Activated CD8-positive, alpha-beta T cell treated with anti-CD3 and anti-CD28 coated beads, Interleukin-2, amount 10 ng/mL, durations not matched to agents 7 days and 5 days (primary cell): ENCODE data around the gene H2AZ2. TPM values are rescaled to one million over a fixed set of nuclear protein-coding genes. Genes with fewer than 3 reads are reported as not detected.
"Not testable (repeated sequence)": the region's sequence is repeated elsewhere in the genome, so short reads cannot be mapped to it uniquely, and the experiment has no call there.

Source experiments
- ATAC-seq: fragments of 150-1000 bp; cut with Tn5 transposase; one replicate; pipeline ENCODE4 v1.10.0; 2021; ENCODE audit warnings: moderate library complexity
- CTCF ChIA-PET: fragments of 350-600 bp; sonication (Branson Sonifier 250); formaldehyde crosslinking; loops from one replicate; lab custom pipeline; 2021; ENCODE audit warnings: antibody characterized with exemption; lab: Charles Lee
- POLR2A ChIA-PET: fragments of 350-600 bp; sonication (Branson Sonifier 250); formaldehyde crosslinking; loops from one replicate; lab custom pipeline; 2021; ENCODE audit warnings: antibody characterized with exemption; lab: Charles Lee
- DNase-seq: peaks from one replicate; pipeline ENCODE4 v3.0.0-alpha.2; 2020
- H3K27ac Mint-ChIP-seq: one replicate; pipeline ENCODE4 v1.8.0; 2021; ENCODE audit warnings: mild to moderate bottlenecking, mixed read lengths
- H3K27me3 Mint-ChIP-seq: one replicate; pipeline ENCODE4 v1.8.0; 2021; ENCODE audit warnings: low read depth, mixed read lengths
- H3K36me3 Mint-ChIP-seq: one replicate; pipeline ENCODE4 v1.8.0; 2021; ENCODE audit warnings: low read depth, mixed read lengths
- H3K4me1 Mint-ChIP-seq: one replicate; pipeline ENCODE4 v1.8.0; 2021; ENCODE audit warnings: low read depth, mixed read lengths
- H3K4me3 Mint-ChIP-seq: one replicate; pipeline ENCODE4 v1.8.0; 2021; ENCODE audit warnings: mild to moderate bottlenecking, mixed read lengths
- H3K9me3 Mint-ChIP-seq: one replicate; pipeline ENCODE4 v1.8.0; 2022; ENCODE audit warnings: mixed read lengths; ENCODE audit not compliant: insufficient read depth
- total RNA-seq, 2 experiments: library from RNA; stranded (reverse); gene quantifications; one replicate each; pipeline ENCODE4 v1.2.3, GENCODE V29; 2021

Gene H2AZ2
- total RNA-seq, 2 experiments from 2014 or later: 435 to 439 TPM

DNA sequence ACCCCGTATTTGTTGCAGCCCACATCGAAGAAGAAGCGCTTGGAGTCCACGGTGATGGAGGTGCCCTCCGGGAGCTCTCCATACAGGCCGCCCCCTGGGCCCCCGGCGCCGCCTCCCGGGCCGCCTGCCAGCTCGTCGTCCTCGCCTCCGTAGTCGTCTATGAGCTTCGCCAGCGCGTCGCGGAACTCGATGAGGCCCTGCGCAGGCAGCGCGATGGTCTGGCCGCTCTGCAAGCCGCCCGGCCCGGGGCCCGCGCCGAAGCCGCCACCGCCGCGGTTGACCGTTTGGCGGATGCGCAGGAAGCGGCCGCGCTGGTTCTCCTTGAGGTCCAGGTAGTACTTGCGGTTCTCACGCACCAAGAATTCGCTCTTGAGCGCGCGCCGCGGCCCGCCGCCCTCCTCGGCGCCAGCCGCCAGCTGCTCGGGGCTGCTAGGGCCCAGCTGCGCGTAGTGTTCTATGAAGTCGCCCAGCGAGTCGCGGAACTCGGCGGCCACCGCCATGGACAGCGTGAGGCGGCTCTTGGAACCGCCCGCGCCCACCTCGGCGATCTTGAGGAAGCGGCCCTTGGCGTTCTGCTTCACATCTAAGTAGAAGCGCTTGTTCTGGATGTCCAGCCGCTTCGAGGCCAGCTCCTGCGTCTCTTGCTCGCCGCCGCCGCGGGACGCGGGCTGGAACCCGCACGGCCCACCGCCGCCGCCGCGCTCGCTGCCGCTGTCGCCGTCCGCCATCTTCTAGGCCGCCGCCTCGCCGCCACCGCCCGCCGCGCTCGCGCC lies 36.9 kb upstream of the H2AZ2 start:
- DNase-seq (peak; percentile 65), ATAC-seq (peak; percentile 31)
- Mint-ChIP-seq H3K4me1 (peaks cover 62% of the 10 kb centered on the region), H3K36me3 (peaks cover 46% of the 10 kb centered on the region), H3K9me3 (no peaks in the 10 kb centered on the region), H3K27ac (peak overlapping the region; percentile 98), H3K4me3 (peak overlapping the region; percentile 88), H3K27me3 (no peaks in the 10 kb centered on the region)
- ChIA-PET CTCF (interaction anchor here (1.1 to 5.1 kb wide), 6 partner anchors 27 to 251 kb away, joined by 3 to 33 read pairs (median 6); partner anchors contain the start of gene H2AZ2), POLR2A (interaction anchor here (0.7 to 3.2 kb wide), 43 partner anchors 8 to 394 kb away, joined by 3 to 92 read pairs (median 6); partner anchors contain the start of genes DDX56, H2AZ2, MYO1G and NUDCD3)

- ChIA-PET CTCF (interaction anchor here (1.1 to 5.1 kb wide), 5 partner anchors 27 to 252 kb away, joined by 3 to 33 read pairs (median 7); partner anchors contain the start of gene H2AZ2), POLR2A (interaction anchor here (0.7 to 3.2 kb wide), 26 partner anchors 10 to 311 kb away, joined by 3 to 92 read pairs (median 11); partner anchors contain the start of genes DDX56, H2AZ2, MYO1G and PPIA)
- peaks cover 67% of the 10 kb centered on the region for H3K4me1 Mint-ChIP-seq
- peak overlapping the region; percentile 88 for H3K4me3 Mint-ChIP-seq
- no peaks in the 10 kb centered on the region for H3K27me3 Mint-ChIP-seq
- peak overlapping the region; percentile 98 for H3K27ac Mint-ChIP-seq
- no peaks in the 10 kb centered on the region for H3K9me3 Mint-ChIP-seq
- DNase-seq: no peak
- no peak for ATAC-seq
- H3K36me3 Mint-ChIP-seq: peaks cover 51% of the 10 kb centered on the region
These were observed 36.2 kb upstream of the H2AZ2 start for GRCh38 chr7:44883961-44884620.

GRCh38 chr7:44882899-44883298 lies 35.0 kb upstream of the H2AZ2 start:
- ChIA-PET CTCF (interaction anchor here (0.8 to 5.1 kb wide), 10 partner anchors 8 to 40 kb away, joined by 3 to 58 read pairs (median 8); partner anchors contain the start of gene H2AZ2), POLR2A (interaction anchor here (1.0 to 3.6 kb wide), 6 partner anchors 8 to 96 kb away, joined by 3 to 43 read pairs (median 11); partner anchors contain the start of genes H2AZ2 and MYO1G)
- no peak for ATAC-seq
- H3K27me3 Mint-ChIP-seq: no peaks in the 10 kb centered on the region
- H3K4me1 Mint-ChIP-seq: peaks cover 68% of the 10 kb centered on the region
- DNase-seq: no peak
- peak overlapping the region; percentile 98 for H3K27ac Mint-ChIP-seq
- peaks cover 57% of the 10 kb centered on the region for H3K36me3 Mint-ChIP-seq
- peak overlapping the region; percentile 88 for H3K4me3 Mint-ChIP-seq
- no peaks in the 10 kb centered on the region for H3K9me3 Mint-ChIP-seq

GRCh38 chr7:44881610-44882009 lies 33.7 kb upstream of the H2AZ2 start:
- peak overlapping the region; percentile 72 for H3K27ac Mint-ChIP-seq
- ATAC-seq (no peak), DNase-seq (no peak)
- peaks cover 69% of the 10 kb centered on the region for H3K36me3 Mint-ChIP-seq
- peaks cover 60% of the 10 kb centered on the region for H3K4me1 Mint-ChIP-seq
- no peaks in the 10 kb centered on the region for H3K9me3 Mint-ChIP-seq
- peak overlapping the region; percentile 88 for H3K4me3 Mint-ChIP-seq
- POLR2A ChIA-PET: interaction anchor here (0.6 to 3.6 kb wide), 10 partner anchors 10 to 391 kb away, joined by 3 to 43 read pairs (median 5); partner anchors contain the start of genes CCM2, H2AZ2, MYO1G and NUDCD3
- CTCF ChIA-PET: interaction anchor here (0.7 to 5.1 kb wide), 16 partner anchors 9 to 316 kb away, joined by 3 to 58 read pairs (median 6); partner anchors contain the start of gene H2AZ2
- no peaks in the 10 kb centered on the region for H3K27me3 Mint-ChIP-seq

- Mint-ChIP-seq H3K27me3 (no peaks in the 10 kb centered on the region), H3K36me3 (peaks cover 72% of the 10 kb centered on the region), H3K9me3 (no peaks in the 10 kb centered on the region), H3K4me3 (peak overlapping the region; percentile 88), H3K4me1 (peaks cover 59% of the 10 kb centered on the region), H3K27ac (peak overlapping the region; percentile 62)
- CTCF ChIA-PET: interaction anchor here (0.7 to 5.1 kb wide), 17 partner anchors 8 to 316 kb away, joined by 3 to 58 read pairs (median 6); partner anchors contain the start of gene H2AZ2
- ATAC-seq: no peak
- DNase-seq: no peak
- POLR2A ChIA-PET: interaction anchor here (0.6 to 3.6 kb wide), 11 partner anchors 10 to 391 kb away, joined by 3 to 43 read pairs (median 4); partner anchors contain the start of genes CCM2, H2AZ2, MYO1G and NUDCD3
These were observed 33.2 kb upstream of the H2AZ2 start for GRCh38 chr7:44881066-44881600.

GRCh38 chr7:44880317-44881018 lies 32.6 kb upstream of the H2AZ2 start:
- ChIA-PET CTCF (interaction anchor here (1.1 to 3.6 kb wide), 9 partner anchors 8 to 255 kb away, joined by 3 to 58 read pairs (median 7); partner anchors contain the start of gene H2AZ2), POLR2A (interaction anchor here (1.4 to 3.6 kb wide), 5 partner anchors 11 to 34 kb away, joined by 3 to 43 read pairs (median 15); partner anchors contain the start of gene H2AZ2)
- H3K4me3 Mint-ChIP-seq: peak overlapping the region; percentile 88
- H3K27me3 Mint-ChIP-seq: no peaks in the 10 kb centered on the region
- no peaks in the 10 kb centered on the region for H3K9me3 Mint-ChIP-seq
- peaks cover 70% of the 10 kb centered on the region for H3K36me3 Mint-ChIP-seq
- peak overlapping the region; percentile 62 for H3K27ac Mint-ChIP-seq
- DNase-seq (no peak), ATAC-seq (no peak)
- H3K4me1 Mint-ChIP-seq: peaks cover 53% of the 10 kb centered on the region

- no peak for ATAC-seq
- Mint-ChIP-seq H3K4me3 (no peak overlapping the region), H3K27me3 (no peaks in the 10 kb centered on the region), H3K9me3 (no peaks in the 10 kb centered on the region), H3K4me1 (peaks cover 28% of the 10 kb centered on the region), H3K27ac (no peak overlapping the region), H3K36me3 (peaks cover 40% of the 10 kb centered on the region)
- no peak for DNase-seq
- ChIA-PET POLR2A (interaction anchor here (0.7 to 1.5 kb wide), 3 partner anchors 9 to 29 kb away, joined by 3 to 8 read pairs (median 3); partner anchors contain the start of genes H2AZ2 and PURB), CTCF (interaction anchor here (0.8 to 1.4 kb wide), 2 partner anchors 19 to 28 kb away, joined by 4 to 5 read pairs; partner anchors contain the start of gene H2AZ2)
These were observed 28.5 kb upstream of the H2AZ2 start for GRCh38 chr7:44876393-44876792.

DNA sequence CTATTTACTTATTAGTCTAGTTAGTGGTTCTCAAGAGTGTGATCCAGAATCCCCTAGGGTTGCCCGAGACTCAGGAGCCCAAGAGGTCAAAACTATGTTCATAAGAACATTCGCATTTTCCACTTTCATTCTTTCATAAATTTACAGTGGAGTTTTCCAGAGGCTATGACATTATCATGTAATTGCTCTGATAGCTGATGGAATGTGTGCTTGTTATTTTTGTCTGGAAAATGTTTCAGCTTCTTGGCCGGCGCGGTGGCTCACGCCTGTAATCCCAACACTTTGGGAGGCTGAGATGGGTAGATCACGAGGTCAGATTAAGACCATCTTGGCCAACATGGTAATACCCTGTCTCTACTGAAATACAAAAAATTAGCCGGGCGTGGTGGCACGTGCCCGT lies 27.4 kb upstream of the H2AZ2 start:
- Mint-ChIP-seq H3K4me1 (peaks cover 17% of the 10 kb centered on the region), H3K36me3 (peaks cover 30% of the 10 kb centered on the region), H3K9me3 (no peaks in the 10 kb centered on the region), H3K4me3 (no peak overlapping the region), H3K27ac (no peak overlapping the region), H3K27me3 (no peaks in the 10 kb centered on the region)
- ATAC-seq: no peak
- no peak for DNase-seq
- CTCF ChIA-PET: interaction anchor here (1.0 to 2.8 kb wide), 2 partner anchors 12 to 18 kb away, joined by 3 to 15 read pairs; no protein-coding TSS in a partner anchor
- POLR2A ChIA-PET: interaction anchor here (2.3 kb wide), 1 partner anchor 10 kb away, joined by 14 read pairs; the partner anchor contains the start of gene PURB

DNA sequence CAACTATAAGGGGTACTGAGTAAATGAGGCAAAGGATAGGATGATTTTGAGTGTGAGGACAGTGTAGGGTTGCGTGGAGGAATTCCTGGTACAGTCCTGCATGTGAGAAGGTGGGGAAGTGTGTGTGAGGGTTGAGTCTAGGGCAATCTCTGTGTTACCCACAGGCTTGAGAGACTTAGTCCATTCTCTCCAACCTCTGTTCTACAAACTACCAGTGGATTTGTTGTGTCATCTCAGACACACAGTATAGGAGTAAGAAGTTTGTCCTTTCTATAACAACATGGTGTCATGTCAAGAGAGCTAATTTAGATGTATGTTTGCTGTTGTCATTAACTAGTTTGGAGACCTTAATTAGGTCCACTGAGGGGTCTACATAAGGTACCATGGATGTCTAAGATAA lies 24.9 kb upstream of the H2AZ2 start:
- no peaks in the 10 kb centered on the region for H3K9me3 Mint-ChIP-seq
- CTCF ChIA-PET: interaction anchor here (1.4 kb wide), 1 partner anchor 9 kb away, joined by 6 read pairs; no protein-coding TSS in a partner anchor

GRCh38 chr7:44871918-44872317 lies 24.0 kb upstream of the H2AZ2 start:
- H3K36me3 Mint-ChIP-seq, H3K27ac Mint-ChIP-seq, H3K27me3 Mint-ChIP-seq, ATAC-seq, H3K9me3 Mint-ChIP-seq, H3K4me1 Mint-ChIP-seq, H3K4me3 Mint-ChIP-seq, POLR2A ChIA-PET, DNase-seq: not testable (repeated sequence)
- CTCF ChIA-PET: interaction anchor here (1.4 kb wide), 1 partner anchor 9 kb away, joined by 6 read pairs; no protein-coding TSS in a partner anchor

More for the DNA sequence above, 24.9 kb upstream of the H2AZ2 start:
- H3K4me1 Mint-ChIP-seq: peaks cover 4% of the 10 kb centered on the region
- DNase-seq (no peak), ATAC-seq (no peak)
- H3K36me3 Mint-ChIP-seq: peaks cover 14% of the 10 kb centered on the region
- no peak overlapping the region for H3K4me3 Mint-ChIP-seq
- H3K27ac Mint-ChIP-seq: no peak overlapping the region
- no peaks in the 10 kb centered on the region for H3K27me3 Mint-ChIP-seq
- POLR2A ChIA-PET: no interaction called here
